HG03045 (cell line): ENCODE measurements around the gene HOXC6.

ENCODE experiments used
- ATAC-seq: cut with Tn5 transposase; IDR thresholded peaks from one replicate; pipeline ENCODE4 v1.9.1; 2021; ENCODE audit warnings: mild to moderate bottlenecking, moderate library complexity; ENCODE audit not compliant: unreplicated experiment

HOXC6 gene

GRCh38 chr12:54012631-54013409 is 15.4 kb upstream of the HOXC6 start:
- no peak for ATAC-seq

GRCh38 chr12:54014377-54015017 is 13.7 kb upstream of the HOXC6 start:
- ATAC-seq = no peak

GRCh38 chr12:54015018-54015931 is 13.0 kb upstream of the HOXC6 start:
- ATAC-seq = no peak

- ATAC-seq = no peak
These were observed 12.2 kb upstream of the HOXC6 start for GRCh38 chr12:54016051-54016450.

- no peak for ATAC-seq
These were observed 11.7 kb upstream of the HOXC6 start for GRCh38 chr12:54016478-54016964.

- ATAC-seq = peak; percentile 16
These were observed 11.0 kb upstream of the HOXC6 start for GRCh38 chr12:54017027-54017788.

- peak; percentile 73 for ATAC-seq
These were observed 10.3 kb upstream of the HOXC6 start for GRCh38 chr12:54017878-54018467.

- no peak for ATAC-seq
These were observed 9.7 kb upstream of the HOXC6 start for GRCh38 chr12:54018468-54018984.

- no peak for ATAC-seq
These were observed 9.0 kb upstream of the HOXC6 start for GRCh38 chr12:54019091-54019811.

- no peak for ATAC-seq
These were observed 8.2 kb upstream of the HOXC6 start for GRCh38 chr12:54019924-54020590.

- no peak for ATAC-seq
These were observed 7.4 kb upstream of the HOXC6 start for GRCh38 chr12:54020591-54021405.

GRCh38 chr12:54021432-54022013 is 6.7 kb upstream of the HOXC6 start:
- ATAC-seq = no peak

GRCh38 chr12:54022960-54023884 is 5.0 kb upstream of the HOXC6 start:
- no peak for ATAC-seq

GRCh38 chr12:54024127-54024526 is 4.1 kb upstream of the HOXC6 start:
- ATAC-seq = no peak

- ATAC-seq = no peak
These were observed 3.5 kb upstream of the HOXC6 start for GRCh38 chr12:54024581-54025305.
